ENCODE results near the gene TIA1.
"Not testable (repeated sequence)": the region's sequence is repeated elsewhere in the genome, so short reads cannot be mapped to it uniquely, and the experiment has no call there.

Gene TIA1

DNA sequence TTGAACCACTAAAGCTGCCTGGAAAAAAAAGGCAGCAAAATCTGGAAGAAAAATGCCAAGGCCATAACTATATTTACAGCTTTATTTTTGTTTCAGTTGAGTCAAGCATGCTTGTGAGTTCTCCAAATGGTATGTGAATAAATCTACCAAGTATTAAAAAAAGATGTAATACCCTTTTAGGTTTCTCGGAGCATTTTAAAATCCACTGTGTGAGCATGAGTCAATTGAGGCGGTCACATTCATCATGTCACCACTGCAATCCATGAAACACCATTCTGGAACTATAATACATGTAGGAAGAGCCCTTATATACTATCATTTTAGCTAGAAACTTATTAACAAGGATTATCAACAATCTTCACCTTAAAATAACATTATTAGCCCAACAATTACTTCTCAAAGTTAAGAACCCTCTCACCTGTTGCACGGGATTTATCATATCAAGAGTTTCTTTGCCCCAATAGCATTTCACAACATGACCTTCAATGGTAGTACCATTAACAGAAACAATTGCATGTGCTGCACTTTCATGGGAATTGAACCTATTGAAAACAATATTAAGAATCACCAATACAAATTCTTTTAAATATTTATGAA lies 33.4 kb downstream of the TIA1 start:
- no peak for FAIRE-seq

DNA sequence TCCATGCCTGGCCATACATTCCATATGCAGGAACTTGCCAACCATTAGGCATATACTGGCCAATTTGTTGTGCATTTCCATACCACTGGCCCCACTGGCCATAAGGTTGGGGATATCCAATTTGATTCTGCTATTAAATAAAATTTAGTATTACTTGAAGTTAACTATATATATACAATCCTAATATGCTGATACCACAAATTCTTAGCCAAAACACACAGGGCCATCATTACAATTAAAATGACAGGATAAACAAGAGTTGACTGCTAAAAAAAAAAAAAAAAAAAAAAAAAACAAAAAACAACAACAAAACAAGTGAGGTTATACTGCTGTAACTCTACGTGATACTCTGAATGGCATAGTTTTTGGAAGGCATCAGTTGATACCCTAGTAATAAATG lies 34.1 kb downstream of the TIA1 start:
- FAIRE-seq: peak; percentile 41

DNA sequence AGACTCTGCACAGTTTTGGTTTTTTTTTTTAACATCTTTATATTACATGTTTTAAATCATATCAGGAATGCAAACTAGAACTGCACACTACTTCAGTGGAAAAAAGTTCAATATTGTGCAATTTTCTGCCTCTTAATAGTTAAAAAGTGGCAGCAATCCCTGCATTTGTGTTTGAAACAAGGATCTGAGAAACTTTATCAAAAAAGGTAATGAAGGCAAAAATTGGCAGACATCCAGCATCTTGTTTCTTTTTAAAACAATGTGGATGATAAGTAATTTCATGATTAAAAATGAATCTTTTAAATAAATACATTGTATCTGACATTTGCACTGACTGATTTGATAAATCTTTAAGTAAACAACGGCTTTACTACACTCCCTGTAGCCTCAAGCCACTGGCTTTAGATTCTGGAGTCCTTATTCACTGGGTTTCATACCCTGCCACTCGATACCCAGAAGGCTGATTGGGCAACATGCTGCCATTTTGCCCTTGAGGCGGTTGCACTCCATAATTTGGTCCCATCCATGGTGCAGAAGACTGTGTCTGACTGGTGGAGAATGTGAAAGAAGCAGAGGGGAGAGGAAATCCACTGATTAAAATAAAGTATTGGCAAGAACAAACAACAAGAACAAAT lies 36.0 kb downstream of the TIA1 start:
- no peak for FAIRE-seq

DNA sequence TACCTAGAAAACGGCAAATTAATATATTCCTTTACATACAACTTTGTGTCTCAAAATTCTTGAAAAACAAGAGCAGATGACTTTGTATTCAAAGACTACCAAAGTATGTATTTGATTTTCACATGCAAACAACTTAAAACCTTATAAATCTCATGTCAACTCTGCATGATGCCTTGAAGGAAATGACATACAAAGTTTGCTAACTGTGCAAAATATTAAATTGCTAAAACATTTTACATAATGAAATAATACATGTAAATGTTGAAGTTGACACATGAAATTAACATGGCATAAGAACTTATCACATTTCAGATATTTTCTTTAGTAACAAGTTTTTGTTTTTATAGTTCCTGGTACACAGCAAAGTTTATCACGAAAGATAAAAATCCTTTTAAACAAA lies 36.8 kb downstream of the TIA1 start:
- FAIRE-seq: no peak

DNA sequence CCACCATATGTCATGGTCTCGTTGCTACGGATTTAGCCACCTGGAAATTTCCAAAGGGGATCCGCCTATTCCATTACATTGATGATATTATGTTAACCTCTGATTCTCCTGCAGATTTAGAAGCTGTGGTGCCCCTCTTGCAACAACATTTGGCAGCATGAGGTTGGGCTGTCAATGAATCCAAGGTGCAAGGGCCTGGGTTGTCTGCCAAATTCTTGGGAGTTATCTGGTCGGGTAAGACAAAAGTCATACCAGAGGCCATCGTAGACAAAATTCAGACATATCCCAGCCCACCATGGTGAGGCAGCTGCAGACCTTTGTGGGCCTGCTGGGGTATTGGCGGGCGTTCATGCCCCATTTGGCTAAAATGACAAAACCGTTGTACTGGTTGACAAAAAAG lies 44.0 kb downstream of the TIA1 start:
- FAIRE-seq: no peak

DNA sequence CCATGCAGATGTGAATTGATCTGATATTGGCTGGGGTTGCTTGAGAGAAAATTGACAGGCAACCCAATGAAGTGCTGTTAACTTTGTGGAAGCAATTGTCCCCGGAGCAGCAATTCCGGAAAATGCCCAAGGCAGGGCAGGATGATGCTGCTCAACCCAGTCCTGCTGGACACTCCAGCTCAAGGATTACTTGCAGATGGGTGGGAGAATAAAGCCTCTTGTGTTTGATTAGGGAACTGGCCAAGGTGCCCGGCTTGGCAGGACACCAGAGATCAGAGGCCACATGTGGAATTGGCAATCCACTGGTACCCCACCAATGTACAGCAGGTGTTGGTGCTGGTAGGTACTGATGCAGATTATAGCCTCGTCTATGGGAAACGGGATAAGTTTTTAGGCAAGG lies 45.3 kb downstream of the TIA1 start:
- FAIRE-seq: no peak

DNA sequence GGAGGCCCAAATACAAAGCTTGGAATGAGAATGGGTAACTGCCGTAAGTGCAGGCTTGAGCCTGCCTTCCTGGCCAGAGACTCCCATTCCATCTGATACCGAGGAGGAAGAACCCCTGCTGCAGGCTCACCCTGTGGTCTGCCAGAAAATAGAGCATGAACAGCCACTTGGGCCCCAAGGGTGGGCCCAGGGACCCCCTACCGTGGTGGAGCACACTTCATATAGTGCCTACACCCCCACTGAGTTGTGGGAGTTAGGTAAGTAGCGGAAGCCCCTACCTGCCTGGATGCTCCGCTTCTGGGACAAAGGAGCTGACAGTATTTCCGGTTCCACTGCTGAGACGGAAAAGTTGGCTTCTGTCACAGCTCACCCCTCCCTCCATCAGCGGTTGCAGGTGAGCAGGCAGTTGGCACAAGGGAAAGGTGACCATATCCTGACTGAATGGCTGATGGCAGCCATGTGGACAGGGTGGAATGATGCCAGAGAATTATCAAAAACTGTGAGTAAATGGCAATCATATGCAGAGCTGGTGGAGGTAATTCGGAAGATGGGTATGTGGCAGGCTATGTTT lies 46.1 kb downstream of the TIA1 start:
- FAIRE-seq: no peak

DNA sequence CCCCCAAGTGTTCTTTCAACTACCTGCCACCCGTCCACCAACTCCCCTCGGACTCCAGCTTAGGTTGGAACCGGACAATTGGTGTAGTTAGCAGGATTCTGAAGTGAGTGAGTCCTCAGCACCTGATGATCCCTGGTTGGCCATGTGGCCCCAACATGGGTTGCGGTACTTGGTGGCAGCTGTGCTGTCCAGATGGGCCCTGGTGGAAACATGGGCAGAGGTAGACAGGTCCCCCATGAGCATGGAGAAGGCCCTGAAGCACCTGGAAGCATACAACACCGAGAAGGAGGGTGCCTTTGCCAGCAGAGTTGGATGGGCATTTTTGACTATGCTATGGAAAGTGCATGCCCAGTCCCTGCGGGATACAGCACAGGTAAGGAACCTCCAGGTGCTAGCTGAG lies 46.6 kb downstream of the TIA1 start:
- FAIRE-seq: no peak

DNA sequence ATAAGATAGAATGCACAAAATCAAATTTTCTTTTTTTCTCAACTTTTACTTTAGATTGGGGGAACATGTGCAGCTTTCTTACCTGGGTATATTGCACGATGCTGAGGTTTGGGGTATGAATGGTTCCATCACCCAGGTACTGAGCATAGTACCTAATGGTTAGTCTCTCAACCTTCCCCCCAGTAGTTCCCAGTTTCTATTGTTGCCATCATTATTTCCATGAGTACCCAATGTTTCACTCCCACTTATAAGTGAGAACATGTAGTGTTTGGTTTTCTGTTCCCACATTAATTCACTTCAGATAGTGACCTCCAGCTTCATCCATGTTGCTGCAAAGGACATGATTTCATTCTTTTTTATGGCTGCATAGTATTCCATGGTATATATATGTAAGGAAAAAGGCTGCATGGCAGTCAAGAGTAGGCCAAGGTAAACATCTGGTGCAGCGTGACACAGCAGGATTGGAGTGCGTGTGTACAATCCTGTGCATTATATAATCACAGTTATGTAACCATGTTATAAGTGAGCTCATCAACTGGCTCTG lies 47.1 kb downstream of the TIA1 start:
- FAIRE-seq: no peak

DNA sequence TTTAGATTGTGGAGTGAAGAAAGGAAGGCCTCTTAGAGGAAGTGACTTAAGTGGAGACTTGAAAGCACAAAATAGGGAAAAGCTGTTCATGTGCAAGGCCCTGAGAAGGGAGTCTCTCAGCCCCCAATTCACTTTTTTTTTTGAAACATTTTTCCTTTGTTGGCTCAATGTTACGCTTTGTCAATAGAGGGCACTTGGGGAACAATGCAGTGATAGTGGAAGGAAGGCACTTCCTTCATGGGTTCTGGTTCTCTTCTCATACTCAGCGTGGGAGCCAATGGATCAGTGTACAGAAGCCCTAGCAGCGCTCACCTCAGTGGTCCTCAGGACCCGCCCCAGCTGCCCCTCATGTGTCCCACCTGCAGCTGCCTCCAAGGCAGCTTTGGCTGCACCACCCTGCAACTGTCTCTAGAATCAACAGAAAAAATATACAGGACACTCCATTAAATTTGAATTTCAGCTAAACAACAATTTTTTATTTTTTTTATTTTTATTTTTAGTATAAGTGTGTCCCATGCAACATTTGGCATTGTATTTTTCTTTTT lies 49.0 kb downstream of the TIA1 start:
- FAIRE-seq: no peak

DNA sequence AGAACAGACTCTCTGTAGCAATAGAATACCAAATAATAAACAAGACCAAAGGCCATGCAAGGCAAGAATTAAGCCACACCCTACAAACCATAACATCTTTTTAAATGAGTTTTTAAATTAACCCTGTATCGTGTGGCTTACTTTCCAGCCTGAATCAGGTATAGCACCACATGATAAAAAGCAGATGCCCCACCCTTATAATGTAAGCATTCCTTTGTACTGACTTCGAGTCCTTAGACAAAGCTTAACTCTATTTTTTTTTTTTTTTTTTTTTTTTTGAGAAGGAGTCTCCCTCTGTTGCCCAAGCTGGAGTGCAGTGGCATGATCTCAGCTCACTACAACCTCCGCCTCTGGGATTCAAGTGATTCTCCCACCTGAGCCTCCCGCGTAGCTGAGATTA lies 55.9 kb downstream of the TIA1 start:
- FAIRE-seq: no peak

DNA sequence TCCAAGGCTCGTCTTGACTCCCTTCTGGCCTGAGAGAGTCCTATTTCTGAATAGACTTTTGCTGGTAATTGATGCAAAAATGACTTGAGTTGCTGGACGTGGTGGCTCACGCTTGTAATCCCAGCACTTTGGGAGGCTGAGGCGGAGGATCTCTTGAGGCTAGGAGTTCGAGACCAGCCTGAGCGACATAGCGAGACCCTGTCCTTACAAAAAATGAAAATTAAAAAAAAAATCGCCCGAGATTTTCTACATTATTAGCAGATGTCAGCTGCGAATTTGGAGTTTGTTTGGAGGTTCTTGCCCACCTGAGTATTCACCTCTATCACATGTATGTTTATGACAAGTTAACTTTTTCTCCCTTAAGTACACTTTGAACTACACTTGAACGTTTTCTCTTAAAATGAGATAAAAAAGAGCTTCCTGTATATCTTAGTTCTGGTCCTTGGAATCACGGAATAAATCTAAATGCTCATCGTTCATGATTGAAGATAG lies 57.1 kb downstream of the TIA1 start:
- FAIRE-seq: no peak

DNA sequence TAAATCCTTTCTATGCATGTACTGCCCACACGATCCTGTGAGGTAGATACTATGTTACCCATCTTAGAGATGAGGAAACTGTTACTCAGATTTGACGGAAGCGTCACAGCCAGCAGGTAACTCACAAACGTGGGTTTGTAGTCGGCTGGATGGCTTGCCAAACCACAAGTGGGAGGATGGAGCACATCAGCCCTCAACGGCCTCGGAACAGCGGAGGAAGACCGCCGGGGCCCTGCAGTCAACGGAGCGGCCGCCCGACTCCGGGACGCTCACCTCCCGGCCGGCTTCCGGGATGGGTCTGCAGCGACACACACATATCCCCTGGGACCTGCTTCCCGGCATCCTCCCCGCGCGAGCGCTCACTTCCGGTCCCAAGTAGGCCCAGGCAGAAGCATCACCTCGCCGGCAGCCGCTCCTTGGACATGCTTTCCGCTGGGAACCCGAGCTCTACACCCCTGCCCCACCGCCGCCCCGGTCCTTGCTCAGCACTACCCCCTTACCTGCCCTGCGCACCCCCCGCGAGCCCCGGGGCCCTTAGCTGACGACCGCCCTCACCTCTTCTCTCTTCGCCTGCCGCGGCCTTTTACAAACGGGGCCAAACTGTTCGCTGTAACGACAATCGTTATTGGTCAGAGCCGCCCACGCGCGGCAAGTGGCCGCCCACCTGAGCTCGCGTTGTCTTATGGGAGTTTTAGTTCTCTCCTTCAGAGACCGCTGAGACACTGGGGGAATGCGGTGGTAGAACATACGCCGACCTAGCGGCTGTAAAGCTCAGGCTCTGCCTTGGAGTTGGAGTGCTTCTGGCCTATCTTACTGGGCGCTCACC lies 57.8 kb downstream of the TIA1 start, which contains the start of gene C2orf42:
TSS of gene C2orf42 (minus strand) at position 602 of the 826 bp plus-strand sequence. CDS start 9,034 bp downstream, outside the sequence.
- FAIRE-seq: no peak

DNA sequence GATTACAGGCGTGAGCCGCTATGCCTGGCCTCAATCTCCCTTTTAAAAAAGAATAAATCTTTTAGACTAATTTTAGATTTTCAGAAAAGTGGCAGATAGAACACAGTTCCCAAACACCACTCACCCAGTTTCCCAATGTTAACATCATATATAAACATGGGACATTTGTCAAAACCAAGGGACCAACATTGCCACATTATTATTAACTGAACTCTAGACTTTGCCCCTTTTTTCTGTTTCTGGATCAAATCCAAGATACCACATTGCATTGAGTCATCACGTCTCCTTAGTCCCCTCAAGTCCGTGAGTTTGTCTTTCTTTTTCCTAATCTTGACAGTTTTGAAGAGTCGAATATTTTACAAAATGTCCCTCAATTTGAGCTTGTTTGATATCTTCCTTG lies 60.0 kb downstream of the TIA1 start:
- FAIRE-seq: no peak

DNA sequence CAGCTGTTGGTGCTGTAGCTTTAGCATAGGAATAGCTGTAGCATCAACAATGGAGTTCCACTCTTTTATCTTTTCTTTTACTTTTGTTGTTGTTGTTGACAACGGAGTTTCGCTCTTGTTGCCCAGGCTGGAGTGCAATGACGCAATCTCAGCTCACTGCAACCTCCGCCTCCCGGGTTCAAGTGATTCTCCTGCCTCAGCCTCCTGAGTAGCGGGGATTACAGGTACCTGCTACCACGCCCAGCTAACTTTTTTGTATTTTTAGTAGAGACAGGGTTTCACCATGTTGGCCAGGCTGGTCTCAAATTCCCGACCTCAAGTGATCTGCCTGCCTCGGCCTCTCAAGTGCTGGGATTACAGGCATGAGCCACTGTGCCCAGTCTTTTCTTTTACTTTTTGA lies 61.3 kb downstream of the TIA1 start:
- FAIRE-seq: not testable (repeated sequence)

DNA sequence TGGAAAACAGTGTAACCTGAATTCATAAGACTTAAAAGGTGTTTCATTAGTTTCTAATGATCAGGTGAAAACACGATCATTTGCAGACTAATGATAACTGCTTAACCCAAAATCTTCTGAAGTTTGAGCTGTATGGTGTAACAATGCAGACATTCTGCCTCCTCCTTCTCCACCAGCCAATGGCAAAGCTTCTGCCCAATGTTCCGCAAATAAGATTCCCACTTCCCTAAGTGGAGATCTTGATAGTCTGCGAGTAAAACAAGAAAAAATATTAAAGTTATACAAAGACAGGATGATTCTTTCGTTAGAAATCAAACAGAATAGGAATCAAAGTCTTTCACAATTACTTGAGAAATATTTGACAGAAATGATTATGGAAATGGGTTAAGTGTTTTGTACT lies 65.7 kb downstream of the TIA1 start:
- no peak for FAIRE-seq

DNA sequence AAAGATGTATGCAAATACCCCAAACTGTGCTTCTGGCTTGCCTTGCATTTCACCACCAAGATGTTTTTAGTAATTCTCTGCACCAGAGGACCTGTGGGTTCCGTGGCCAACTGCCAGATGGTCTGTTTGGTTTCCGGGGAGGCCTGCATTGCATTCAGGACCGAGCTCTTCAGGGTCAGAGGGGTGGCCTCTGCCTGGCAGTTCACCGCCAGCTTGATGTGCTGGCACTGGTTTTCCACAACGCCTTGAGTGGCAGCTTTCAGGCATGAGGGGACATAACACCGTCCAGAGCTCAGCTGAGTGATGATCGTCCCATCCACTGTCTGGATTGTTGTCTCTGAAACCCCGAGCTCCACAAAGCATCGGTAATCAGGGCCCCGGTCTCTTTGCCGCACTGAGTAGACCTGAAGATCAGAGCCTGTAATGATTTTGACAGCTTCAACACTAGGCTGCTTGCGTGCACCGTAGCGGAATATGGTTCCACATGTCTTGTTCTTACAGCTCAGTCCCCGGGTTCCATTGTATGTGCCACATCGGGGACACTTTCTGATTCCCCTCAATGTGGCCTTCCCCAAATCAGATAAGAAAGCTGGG lies 67.0 kb downstream of the TIA1 start:
- FAIRE-seq: no peak

DNA sequence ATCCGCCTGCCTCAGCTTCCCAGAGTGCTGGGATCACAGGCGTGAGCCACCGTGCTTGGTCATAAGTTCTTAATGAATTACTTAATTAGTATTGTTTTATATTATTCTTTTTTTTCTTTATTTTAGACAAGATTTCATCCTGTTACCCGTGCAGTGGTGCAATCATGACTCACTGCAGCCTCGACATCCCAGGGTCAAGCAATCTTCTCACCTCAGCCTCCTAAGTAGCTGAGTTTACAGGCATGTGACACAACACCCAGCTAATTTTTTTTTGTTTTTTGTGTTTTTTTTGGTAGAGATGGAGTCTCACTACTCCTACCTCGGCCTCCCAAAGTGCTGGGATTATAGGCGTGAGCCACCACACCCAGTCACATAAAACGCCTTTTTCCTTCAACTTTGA lies 74.9 kb downstream of the TIA1 start:
- FAIRE-seq: no peak

DNA sequence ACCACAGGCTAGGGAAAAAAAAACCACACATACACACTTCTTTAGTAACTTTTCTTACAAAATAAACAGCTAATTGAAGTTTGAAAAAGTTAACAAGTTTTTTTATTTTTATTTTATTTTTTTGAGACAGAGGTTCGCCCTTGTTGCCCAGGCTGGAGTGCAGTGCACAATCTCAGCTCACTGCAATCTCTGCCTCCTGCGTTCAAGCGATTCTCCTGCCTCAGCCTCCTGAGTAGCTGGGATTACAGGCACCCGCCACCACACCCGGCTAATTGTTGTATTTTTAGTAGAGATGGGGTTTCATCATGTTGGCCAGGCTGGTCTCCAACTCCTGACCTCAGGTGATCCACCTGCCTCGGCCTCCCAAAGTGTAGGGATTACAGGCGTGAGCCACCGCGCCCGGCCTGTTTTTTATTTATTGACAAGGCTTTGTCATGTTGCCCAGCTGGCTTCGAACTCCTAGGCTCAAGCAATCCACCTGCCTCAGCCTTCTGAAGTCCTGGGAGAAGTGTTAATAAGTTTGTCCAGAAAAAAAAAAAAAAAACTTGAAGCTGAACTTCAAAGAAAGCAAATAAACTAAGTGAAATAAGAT lies 78.7 kb downstream of the TIA1 start:
- FAIRE-seq: not testable (repeated sequence)

DNA sequence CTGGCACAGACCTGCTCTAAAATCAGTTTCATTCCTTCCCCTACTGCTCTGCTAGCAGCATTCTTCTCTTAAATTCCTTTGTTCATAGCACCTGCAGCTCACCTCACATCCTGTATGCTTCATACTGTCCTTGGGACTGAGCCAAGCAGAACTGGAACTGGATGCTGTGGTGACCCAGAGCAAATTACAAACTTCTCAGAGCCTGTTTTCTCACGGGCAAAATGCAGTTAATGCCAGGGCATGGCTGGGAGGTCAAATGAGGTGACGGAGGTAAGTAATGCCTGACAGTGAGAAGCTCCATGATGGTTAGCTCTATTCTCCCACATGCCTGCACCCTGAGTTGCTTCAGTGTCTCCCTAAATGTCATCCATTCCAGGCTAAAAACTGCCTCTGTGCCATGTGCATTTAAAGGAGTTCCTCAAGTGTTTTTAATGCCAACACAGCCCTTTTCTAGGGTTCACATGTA lies 87.3 kb downstream of the TIA1 start:
- no peak for FAIRE-seq

DNA sequence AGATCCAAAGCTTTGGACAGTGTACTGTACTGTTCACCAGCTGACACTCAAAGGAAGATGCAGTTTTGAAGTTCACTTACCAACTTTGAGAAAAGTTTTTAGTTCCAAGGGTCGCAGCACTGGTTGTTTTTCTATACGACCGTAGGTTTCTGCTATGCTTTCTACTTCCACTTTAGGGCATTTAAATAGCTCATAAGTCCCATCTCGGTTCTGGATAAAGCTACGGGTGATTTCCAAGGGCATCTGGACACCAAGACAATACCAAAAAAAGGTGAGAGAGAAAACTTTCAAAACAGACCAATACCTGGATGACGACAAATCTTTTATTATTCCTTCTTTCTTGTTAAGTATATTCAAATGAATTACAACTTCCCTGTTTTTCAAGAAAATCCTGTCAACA lies 87.9 kb downstream of the TIA1 start:
- FAIRE-seq: no peak

All from islet of Langerhans (tissue), 1 donor.